Fibroblast of lung (primary cell): ENCODE measurements around the gene LRMDA. TPM values are rescaled to one million over a fixed set of nuclear protein-coding genes. Genes with fewer than 3 reads are reported as not detected.

ENCODE experiments used
- DNase-seq, 2 donors: peaks; one replicate each; pipeline versions ENCODE4 v3.0.0 to v3.0.0-alpha.2; 2010; ENCODE audit warnings: low read depth in 2 of 2
- H2AFZ ChIP-seq: 2 replicates; pipeline ENCODE4 v1.5.1; 2012; ENCODE audit warnings: low read length, control low read depth, inconsistent platforms
- H3K27ac ChIP-seq: 2 replicates; pipeline ENCODE4 v1.5.1; 2011; ENCODE audit warnings: low read length, control low read depth; ENCODE audit not compliant: insufficient read depth
- H3K27me3 ChIP-seq: 2 replicates; pipeline ENCODE4 v1.5.1; 2011; ENCODE audit warnings: mild to moderate bottlenecking, low read length; ENCODE audit not compliant: control insufficient read depth, insufficient read depth
- H3K36me3 ChIP-seq: 2 replicates; pipeline ENCODE4 v1.5.1; 2011; ENCODE audit warnings: low read length; ENCODE audit not compliant: control insufficient read depth, insufficient read depth
- H3K4me1 ChIP-seq: 2 replicates; pipeline ENCODE4 v1.5.1; 2011; ENCODE audit warnings: low read length; ENCODE audit not compliant: control insufficient read depth, insufficient read depth; ENCODE audit errors: extremely low read depth
- H3K4me2 ChIP-seq: 2 replicates; pipeline ENCODE4 v1.5.1; 2011; ENCODE audit warnings: low read length, control low read depth; ENCODE audit not compliant: insufficient read depth; ENCODE audit errors: extremely low read depth
- H3K4me3 ChIP-seq, 4 experiments: fragments of 200-600 bp in 1 of 4; sonication (generic) in 1 of 4; replicated peaks in 1 of 4; 2 replicates each; pipeline ENCODE4 v1.5.1; 2011 to 2016; ENCODE audit warnings: low read length in 4 of 4, low read depth in 3 of 4, mild to moderate bottlenecking in 3 of 4, control low read depth in 2 of 4, inconsistent platforms in 1 of 4, mixed read lengths in 1 of 4; ENCODE audit not compliant: insufficient read depth in 1 of 4; ENCODE audit errors: control extremely low read depth in 1 of 4
- H3K79me2 ChIP-seq: 2 replicates; pipeline ENCODE4 v1.5.1; 2012; ENCODE audit warnings: mild to moderate bottlenecking, low read length, inconsistent platforms; ENCODE audit not compliant: control insufficient read depth, insufficient read depth
- H3K9ac ChIP-seq: 2 replicates; pipeline ENCODE4 v1.5.1; 2011; ENCODE audit warnings: mild to moderate bottlenecking, low read length, control low read depth; ENCODE audit not compliant: insufficient read depth
- H3K9me3 ChIP-seq: 2 replicates; pipeline ENCODE4 v1.5.1; 2012; ENCODE audit warnings: low read depth, low read length; ENCODE audit not compliant: control insufficient read depth, insufficient read depth
- H4K20me1 ChIP-seq: 2 replicates; pipeline ENCODE4 v1.5.1; 2011; ENCODE audit warnings: low read length; ENCODE audit not compliant: control insufficient read depth, insufficient read depth; ENCODE audit errors: extremely low read depth
- CTCF ChIP-seq, 2 donors: IDR thresholded peaks in 1 of 2; conservative IDR thresholded peaks in 1 of 2; 1 replicate in 1 of 2; 2 replicates in 1 of 2; pipeline ENCODE4 v1.5.1; 2011 to 2012; ENCODE audit warnings: low read length in 2 of 2, control low read depth in 1 of 2, inconsistent platforms in 1 of 2, low read depth in 1 of 2, mild to moderate bottlenecking in 1 of 2
- EZH2 ChIP-seq: IDR thresholded peaks from 2 replicates; pipeline ENCODE4 v1.5.1; 2012; ENCODE audit warnings: low read length, control low read depth, mild to moderate bottlenecking; ENCODE audit errors: missing control alignments
- polyA plus RNA-seq, 2 donors: library from polyadenylated mRNA; depleted of rRNA in 1 of 2; stranded (reverse) in 1 of 2; unstranded in 1 of 2; fragments of >200 nt; gene quantifications; 2 replicates each; pipeline ENCODE4 v1.2.1, GENCODE V29; 2011 to 2012; ENCODE audit warnings: missing spikeins in 1 of 2
- total RNA-seq: library from RNA; depleted of rRNA; stranded (reverse); fragments of >200 nt; gene quantifications from 2 replicates; pipeline ENCODE4 v1.2.1, GENCODE V29; 2014

LRMDA gene
- total and polyA plus RNA-seq, 2 donors (not counting 1 experiment from before 2014, with no cell fraction given) = 1.7 to 2.0 TPM

GRCh38 chr10:76085002-76085816 lies 653.8 kb downstream of the LRMDA start:
- Histone ChIP-seq H2AFZ (no peak overlapping the region), H3K9ac (no peak overlapping the region), H3K27me3 (no peaks in the 10 kb centered on the region), H3K36me3 (no peaks in the 10 kb centered on the region), H4K20me1 (no peaks in the 10 kb centered on the region), H3K79me2 (no peaks in the 10 kb centered on the region), H3K4me2 (no peak overlapping the region), H3K4me1 (peaks cover 5% of the 10 kb centered on the region), H3K9me3 (no peaks in the 10 kb centered on the region), H3K4me3 (no peak overlapping the region), H3K27ac (no peak overlapping the region)
- DNase-seq = no peak
- TF ChIP-seq CTCF (conservative IDR thresholded peaks at IDR 0.05 in 1 of 2, IDR thresholded peaks at IDR 0.05 in 1 of 2; ENCODE audit: low read depth in 1 of 2, low read length in 2 of 2) = no peak
- TF ChIP-seq EZH2 = no peak

- H3K9ac ChIP-seq = no peak overlapping the region
- H3K27ac ChIP-seq = no peak overlapping the region
- TF ChIP-seq CTCF (conservative IDR thresholded peaks at IDR 0.05 in 1 of 2, IDR thresholded peaks at IDR 0.05 in 1 of 2; ENCODE audit: low read depth in 1 of 2, low read length in 2 of 2) = no peak
- no peak for TF ChIP-seq EZH2
- no peaks in the 10 kb centered on the region for H3K36me3 ChIP-seq
- DNase-seq = no peak
- H3K27me3 ChIP-seq = no peaks in the 10 kb centered on the region
- no peak overlapping the region for H3K4me2 ChIP-seq
- no peaks in the 10 kb centered on the region for H3K79me2 ChIP-seq
- no peaks in the 10 kb centered on the region for H3K9me3 ChIP-seq
- no peak overlapping the region for H2AFZ ChIP-seq
- H3K4me1 ChIP-seq = peaks cover 2% of the 10 kb centered on the region
- no peaks in the 10 kb centered on the region for H4K20me1 ChIP-seq
- no peak overlapping the region for H3K4me3 ChIP-seq
These were observed 654.4 kb downstream of the LRMDA start for GRCh38 chr10:76085817-76086167.

- Histone ChIP-seq H3K9me3 (no peaks in the 10 kb centered on the region), H3K4me3 (no peak overlapping the region), H3K36me3 (no peaks in the 10 kb centered on the region), H4K20me1 (no peaks in the 10 kb centered on the region), H3K27ac (no peak overlapping the region), H3K27me3 (no peaks in the 10 kb centered on the region), H3K79me2 (no peaks in the 10 kb centered on the region), H3K4me2 (peak overlapping the region; percentile 4), H3K9ac (no peak overlapping the region), H3K4me1 (no peaks in the 10 kb centered on the region), H2AFZ (no peak overlapping the region)
- DNase-seq = no peak
- TF ChIP-seq CTCF (conservative IDR thresholded peaks at IDR 0.05 in 1 of 2, IDR thresholded peaks at IDR 0.05 in 1 of 2; ENCODE audit: low read depth in 1 of 2, low read length in 2 of 2) = no peak
- TF ChIP-seq EZH2 = no peak
These were observed 654.8 kb downstream of the LRMDA start for GRCh38 chr10:76086170-76086760.
